Cardiac fibroblast (primary cell): ENCODE data around the gene RGL1.

ENCODE experiments used
- DNase-seq, 2 donors: peaks; one replicate each; pipeline versions ENCODE4 v3.0.0 to v3.0.0-alpha.2; 2010; ENCODE audit warnings: low read depth in 2 of 2
- H3K4me3 ChIP-seq, 2 donors: replicated peaks in 1 of 2; 1 replicate in 1 of 2; 2 replicates in 1 of 2; pipeline ENCODE4 v1.5.1; 2011; ENCODE audit warnings: low read depth in 2 of 2, low read length in 2 of 2, mild to moderate bottlenecking in 2 of 2, moderate library complexity in 1 of 2
- TF ChIP-seq, protein P1 (sequence below): IDR thresholded peaks from one replicate; pipeline ENCODE4 v1.5.1; 2011; ENCODE audit warnings: low read depth, mild to moderate bottlenecking, low read length, inconsistent platforms

Gene RGL1

DNA sequence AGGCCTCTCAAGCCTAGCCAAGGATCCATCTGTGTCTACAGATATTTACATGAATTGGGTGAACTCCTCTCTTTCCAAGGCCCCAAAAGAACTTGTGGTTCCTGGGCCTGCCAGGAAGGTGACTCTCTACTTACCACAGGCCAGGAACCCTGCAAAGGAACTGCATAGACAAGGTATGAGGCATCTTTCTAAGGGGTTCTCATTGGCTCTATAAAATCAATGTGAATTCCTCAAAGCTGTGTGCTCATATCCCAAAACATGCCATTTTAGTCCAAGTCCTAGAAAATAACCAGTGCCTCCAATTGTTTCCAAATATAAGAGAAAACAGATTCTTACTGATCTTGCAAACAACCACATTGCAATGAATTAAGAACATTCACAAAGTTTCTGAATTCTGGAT is 39.9 kb upstream of the RGL1 start:
- H3K4me3 ChIP-seq: no peak overlapping the region
- TF ChIP-seq, protein P1, sequence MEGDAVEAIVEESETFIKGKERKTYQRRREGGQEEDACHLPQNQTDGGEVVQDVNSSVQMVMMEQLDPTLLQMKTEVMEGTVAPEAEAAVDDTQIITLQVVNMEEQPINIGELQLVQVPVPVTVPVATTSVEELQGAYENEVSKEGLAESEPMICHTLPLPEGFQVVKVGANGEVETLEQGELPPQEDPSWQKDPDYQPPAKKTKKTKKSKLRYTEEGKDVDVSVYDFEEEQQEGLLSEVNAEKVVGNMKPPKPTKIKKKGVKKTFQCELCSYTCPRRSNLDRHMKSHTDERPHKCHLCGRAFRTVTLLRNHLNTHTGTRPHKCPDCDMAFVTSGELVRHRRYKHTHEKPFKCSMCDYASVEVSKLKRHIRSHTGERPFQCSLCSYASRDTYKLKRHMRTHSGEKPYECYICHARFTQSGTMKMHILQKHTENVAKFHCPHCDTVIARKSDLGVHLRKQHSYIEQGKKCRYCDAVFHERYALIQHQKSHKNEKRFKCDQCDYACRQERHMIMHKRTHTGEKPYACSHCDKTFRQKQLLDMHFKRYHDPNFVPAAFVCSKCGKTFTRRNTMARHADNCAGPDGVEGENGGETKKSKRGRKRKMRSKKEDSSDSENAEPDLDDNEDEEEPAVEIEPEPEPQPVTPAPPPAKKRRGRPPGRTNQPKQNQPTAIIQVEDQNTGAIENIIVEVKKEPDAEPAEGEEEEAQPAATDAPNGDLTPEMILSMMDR: no peak
- DNase-seq: peak in 1 of 2 donors; percentile 50

DNA sequence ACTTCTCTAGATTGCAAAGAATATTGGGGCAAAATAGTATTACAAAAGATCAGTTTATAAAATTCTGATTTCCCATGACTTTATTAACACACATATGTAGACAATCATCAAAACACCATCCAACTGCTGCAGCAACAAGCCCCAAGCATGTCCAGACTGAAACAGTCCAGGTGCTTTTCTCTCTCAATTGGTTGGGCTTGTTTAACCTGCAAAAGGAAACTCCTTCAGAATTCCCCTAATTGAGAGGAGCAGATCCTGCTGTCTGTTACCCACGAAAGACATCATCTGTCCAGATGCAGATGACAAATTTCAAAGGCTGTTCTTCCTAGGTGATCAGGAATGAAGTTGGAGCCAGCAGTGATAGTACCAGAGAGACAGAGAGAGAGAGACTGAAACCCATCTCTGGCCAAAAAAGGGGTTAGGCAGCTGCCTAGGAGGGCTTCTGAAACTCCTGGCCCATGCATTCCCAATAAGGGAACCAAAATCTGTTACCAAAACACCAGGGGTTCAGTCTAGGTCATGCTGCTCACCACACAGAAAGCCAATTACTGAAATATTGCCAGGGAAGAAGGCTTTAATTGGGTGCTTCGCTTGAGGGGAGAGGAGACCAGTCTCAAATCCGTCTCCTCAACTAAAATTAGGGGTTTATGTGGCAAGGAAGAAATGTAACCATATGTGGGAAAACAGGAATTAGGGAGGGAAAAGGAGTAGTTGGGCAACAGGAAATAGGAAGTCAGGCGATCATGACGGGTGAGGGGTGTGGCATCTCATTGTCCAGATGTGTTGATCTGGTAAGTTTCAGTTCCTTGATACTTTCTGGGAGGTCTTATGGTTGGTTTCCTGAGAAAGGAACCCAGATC is 34.7 kb upstream of the RGL1 start:
- peak in 1 of 2 donors; percentile 30 for DNase-seq
- TF ChIP-seq, protein P1: no peak
- H3K4me3 ChIP-seq: no peak overlapping the region

DNA sequence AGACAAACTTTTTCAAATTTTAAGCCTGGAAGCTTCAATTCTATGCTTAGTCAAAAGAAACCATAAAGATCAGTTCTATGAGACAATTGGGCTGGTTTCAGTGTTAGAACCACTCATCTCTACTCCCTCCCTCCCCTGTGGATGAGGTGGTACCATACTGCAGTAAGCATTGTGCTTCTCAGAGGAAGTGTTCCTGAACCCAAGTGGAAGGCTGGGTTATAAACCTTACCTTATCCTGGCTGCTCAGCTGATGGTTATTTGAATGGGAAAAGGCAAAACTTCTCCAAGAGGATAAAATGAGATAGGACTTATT is 34.1 kb upstream of the RGL1 start:
- TF ChIP-seq, protein P1: no peak
- H3K4me3 ChIP-seq: no peak overlapping the region
- DNase-seq: no peak

DNA sequence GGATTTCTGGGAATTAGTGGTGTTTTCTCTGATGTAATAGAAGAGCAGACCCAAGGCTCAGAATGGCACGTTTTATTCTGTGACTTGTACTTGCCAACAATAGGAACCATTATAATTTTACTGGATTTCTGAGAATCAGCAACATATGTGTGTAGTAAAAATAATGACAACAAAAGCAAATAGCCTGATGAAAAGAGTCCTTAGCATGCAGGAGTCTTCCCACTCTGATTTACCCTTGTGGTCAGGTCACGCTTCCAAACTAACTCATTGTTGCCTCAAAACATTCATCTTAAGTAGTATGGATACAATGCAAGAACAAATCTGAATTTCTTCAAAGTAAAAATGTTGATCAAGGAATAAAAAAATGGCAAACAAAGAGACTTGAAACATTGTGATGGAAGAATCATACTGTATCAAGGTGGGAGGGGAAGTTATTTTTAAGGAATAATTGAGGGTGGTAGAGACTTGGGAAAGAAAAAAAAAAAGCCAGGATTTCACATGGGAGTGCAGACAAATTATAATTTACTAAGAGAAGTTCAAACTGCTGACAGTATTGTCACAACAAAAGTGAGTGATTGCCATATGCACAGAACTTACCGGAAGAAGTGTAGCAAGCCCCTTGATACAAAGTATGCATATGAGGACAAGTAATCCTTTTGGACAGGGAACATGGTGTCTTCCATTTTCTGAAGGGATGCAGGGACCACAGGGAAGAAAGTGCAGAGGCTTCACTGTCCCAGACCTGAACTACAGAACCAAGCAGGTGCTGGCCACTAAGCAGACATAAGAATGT is 31.2 kb upstream of the RGL1 start:
- no peak for DNase-seq
- TF ChIP-seq, protein P1: no peak
- no peak overlapping the region for H3K4me3 ChIP-seq

DNA sequence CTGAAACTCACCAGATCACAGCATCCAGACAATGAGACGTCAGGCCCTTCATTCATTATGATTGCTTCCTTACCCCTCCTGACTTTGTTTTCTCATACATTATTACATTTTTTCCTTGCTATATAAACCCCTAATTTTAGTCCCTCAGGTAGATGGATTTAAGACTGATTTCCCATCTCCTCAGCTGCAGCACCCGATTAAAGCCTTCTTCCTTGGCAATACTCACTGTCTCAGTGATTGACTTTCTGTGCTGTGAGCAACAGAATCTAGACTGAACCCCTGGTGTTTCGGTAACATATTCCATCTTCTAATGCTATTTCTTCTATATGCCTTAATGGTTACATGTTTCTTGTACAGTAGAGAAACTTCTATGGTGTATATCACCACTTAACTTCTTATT is 30.0 kb upstream of the RGL1 start:
- DNase-seq: no peak
- H3K4me3 ChIP-seq: no peak overlapping the region
- TF ChIP-seq, protein P1: no peak

DNA sequence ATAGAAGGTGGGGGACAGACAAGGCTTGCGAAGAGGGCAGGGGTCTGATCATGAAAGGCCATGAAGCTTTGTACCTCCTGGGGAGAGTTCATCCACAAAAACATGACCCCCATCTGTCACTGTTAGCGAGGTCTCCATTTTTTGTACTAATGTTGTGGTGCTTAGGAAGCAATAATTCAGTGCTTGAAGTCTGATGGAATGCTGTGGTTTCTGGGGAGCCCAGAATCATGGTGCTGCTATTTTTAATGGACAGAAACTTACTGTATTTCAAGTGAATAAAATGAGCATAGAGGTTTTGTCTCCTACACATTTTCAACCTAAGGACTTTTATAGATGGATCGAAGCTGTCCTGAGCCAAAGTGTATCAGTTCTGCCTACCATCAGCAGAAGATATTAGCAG is 28.2 kb upstream of the RGL1 start:
- DNase-seq: peak in 1 of 2 donors; percentile 18
- no peak overlapping the region for H3K4me3 ChIP-seq
- TF ChIP-seq, protein P1: no peak
